Uterus (tissue), 2 donors: ENCODE measurements around the gene PAM.

Experiments
- CTCF ChIP-seq, 4 experiments: fragments of 200-600 bp in 2 of 4; fragments of 450-650 bp in 2 of 4; sonication (generic) in 2 of 4; IDR thresholded peaks; one replicate each; pipeline ENCODE4 v1.5.1; 2016 to 2019; ENCODE audit warnings: antibody characterized with exemption in 4 of 4, mild to moderate bottlenecking in 2 of 4, moderate library complexity in 1 of 4
- POLR2A ChIP-seq, 2 donors: fragments of 450-650 bp; IDR thresholded peaks; one replicate each; pipeline ENCODE4 v1.6.1; 2016; ENCODE audit warnings: antibody characterized with exemption in 2 of 2, mild to moderate bottlenecking in 1 of 2, moderate library complexity in 1 of 2

- TF ChIP-seq CTCF (IDR thresholded peaks at IDR 0.05) (no peak), POLR2A (IDR thresholded peaks at IDR 0.05) (peak; percentile 32 to 56)
These were observed at the start of gene PAM for GRCh38 chr5:102754767-102755431.
